GM12891 (cell line): ENCODE data around the gene ANO2.

Experiments
- PAX5 ChIP-seq: IDR thresholded peaks from 2 replicates; pipeline ENCODE4 v1.6.1; 2011; ENCODE audit warnings: low read length, moderate library complexity, mild to moderate bottlenecking; ENCODE audit not compliant: insufficient read depth, severe bottlenecking
- POLR2A ChIP-seq: IDR thresholded peaks from 2 replicates; pipeline ENCODE4 v1.6.1; 2011; ENCODE audit warnings: low read depth, low read length, control low read depth
- POLR2AphosphoS5 ChIP-seq: IDR thresholded peaks from 2 replicates; pipeline ENCODE4 v1.6.1; 2011; ENCODE audit warnings: low read depth, low read length, control low read depth
- POU2F2 ChIP-seq: IDR thresholded peaks from 2 replicates; pipeline ENCODE4 v1.6.1; 2011; ENCODE audit warnings: low read depth, mild to moderate bottlenecking, control low read depth, low read length, moderate library complexity
- SPI1 ChIP-seq: IDR thresholded peaks from 2 replicates; pipeline ENCODE4 v1.6.1; 2011; ENCODE audit warnings: low read depth, low read length, control low read depth
- TAF1 ChIP-seq: IDR thresholded peaks from 2 replicates; pipeline ENCODE4 v1.6.1; 2011; ENCODE audit warnings: low read depth, low read length, control low read depth

DNA sequence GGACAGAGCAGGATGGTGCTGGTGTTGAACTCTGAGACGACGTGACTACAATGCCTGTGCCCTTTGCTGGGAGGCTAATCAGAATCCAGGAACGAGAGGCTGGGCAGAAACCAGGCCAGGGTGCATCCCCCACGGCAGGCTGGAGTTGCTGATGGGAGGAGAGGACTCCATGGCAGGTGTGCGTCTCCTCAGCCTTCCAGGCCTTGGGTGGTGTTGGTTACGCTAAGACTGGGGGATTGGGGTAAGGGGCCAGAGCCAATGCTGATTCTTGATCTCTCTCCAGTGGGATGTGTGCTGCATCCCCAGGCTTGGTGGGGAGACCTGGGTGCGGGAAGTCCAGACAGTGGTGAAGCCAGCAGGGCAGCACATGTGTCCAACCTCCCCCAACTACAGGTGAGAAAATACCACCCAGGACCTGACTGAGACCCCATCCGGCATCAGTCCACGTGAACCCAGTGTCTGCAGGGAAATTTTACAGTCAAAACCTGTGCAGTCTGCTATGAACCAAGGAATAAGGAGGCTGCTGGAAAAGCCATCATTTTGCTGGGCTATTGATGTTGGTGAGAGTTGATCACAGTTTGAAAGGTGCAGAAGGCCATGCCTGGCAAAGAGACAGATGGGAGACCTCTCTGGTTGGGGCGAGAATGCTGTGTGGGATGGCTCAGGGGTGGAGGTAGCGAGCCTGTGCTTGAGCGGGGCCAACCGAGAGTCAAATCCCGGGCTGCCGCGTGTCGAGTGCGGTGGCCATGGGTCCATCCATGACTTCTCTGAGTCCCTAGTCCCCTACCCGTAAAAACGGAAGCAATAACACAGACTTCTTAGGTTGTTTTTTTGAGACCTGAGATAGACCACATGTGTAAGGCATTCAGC lies 423.4 kb downstream of the ANO2 start:
- no peak for TF ChIP-seq POLR2AphosphoS5
- TF ChIP-seq POLR2A = no peak
- no peak for TF ChIP-seq TAF1
- TF ChIP-seq POU2F2 = no peak
- TF ChIP-seq PAX5 = no peak
- no peak for TF ChIP-seq SPI1
